HG02981 (cell line): ENCODE data around the gene UVRAG.

Source experiments
- ATAC-seq: cut with Tn5 transposase; IDR thresholded peaks from one replicate; pipeline ENCODE4 v1.9.1; 2021; ENCODE audit warnings: mild to moderate bottlenecking, moderate library complexity; ENCODE audit not compliant: unreplicated experiment

Gene UVRAG

DNA sequence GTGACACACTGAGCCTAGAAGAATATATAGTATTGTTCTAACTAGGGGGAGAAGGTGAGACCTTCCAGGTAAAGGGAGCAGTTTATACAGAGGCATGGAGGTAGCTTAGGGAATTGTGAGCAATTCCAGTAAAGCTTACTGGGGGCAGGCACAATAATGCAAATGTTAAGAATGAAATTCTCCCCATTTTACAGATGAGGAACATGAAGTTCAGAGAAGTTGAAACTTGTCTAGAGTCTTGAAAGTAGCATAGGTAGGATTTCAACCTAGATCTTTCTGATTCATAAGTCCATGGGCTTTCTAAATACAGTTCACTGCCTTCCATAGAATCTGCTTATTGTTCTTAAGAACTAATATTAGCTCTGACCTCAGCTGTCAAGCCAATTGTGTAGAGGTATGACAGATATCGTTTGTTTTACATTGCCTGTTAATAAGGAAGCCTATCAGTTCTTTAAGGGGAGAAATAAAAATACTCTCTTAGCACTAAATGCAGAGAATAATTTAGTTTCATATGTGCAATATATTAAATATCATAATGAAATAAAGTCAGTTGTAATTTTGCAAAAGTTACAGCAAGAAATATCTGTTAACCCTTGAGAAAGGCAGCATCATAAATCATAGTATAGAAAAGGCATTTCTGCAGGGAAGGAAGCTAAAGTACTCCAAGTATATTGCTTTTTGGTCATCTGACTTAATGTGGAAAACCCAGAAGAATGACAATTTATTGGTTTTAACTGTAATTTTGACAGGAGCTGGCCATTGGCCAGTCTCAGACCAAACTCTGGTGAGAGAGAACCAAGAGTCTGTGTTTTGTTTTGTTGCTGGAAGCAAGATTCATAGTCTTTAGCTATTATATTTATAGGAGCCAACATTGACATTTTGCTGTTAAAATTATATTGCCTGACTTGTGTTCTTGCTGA lies 181.8 kb downstream of the UVRAG start:
- ATAC-seq, result no peak

DNA sequence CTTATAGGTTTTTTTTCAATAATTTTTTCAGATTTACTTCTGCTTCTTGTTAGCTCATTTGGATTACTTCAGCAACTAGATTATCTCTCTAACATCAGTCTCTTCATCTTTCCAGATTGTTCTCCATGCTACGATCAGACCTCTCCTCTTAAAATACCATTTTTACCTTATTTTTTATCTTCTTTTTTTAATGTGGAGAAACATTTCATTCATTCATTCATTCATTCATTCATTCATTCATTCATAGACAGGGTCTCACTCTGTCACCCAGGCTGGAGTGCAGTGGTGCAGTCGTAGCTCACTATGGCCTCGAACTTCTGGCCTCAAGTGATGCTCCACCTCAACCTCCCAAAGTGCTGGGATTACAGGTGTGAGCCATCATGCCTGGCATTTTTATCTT lies 189.4 kb downstream of the UVRAG start:
- no peak for ATAC-seq

DNA sequence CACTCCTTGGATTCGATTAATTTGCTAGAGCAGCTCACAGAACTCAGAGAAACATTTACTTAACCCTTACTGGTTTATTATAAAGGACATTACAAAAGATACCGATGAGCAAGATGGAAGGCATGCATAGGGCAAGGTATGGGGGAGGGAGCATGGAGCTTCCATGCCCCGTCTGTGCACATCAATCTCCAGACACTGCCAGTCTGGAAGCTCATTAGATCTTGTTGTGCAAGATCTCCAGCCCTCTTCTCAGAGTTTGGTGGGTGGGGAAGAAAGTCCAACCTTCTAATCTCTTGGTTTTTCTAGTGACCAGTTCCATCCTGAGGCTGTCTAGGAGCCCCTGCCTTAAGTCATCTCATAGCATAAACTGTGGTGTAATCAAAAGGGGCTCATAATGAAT lies 190.7 kb downstream of the UVRAG start:
- ATAC-seq, result no peak

DNA sequence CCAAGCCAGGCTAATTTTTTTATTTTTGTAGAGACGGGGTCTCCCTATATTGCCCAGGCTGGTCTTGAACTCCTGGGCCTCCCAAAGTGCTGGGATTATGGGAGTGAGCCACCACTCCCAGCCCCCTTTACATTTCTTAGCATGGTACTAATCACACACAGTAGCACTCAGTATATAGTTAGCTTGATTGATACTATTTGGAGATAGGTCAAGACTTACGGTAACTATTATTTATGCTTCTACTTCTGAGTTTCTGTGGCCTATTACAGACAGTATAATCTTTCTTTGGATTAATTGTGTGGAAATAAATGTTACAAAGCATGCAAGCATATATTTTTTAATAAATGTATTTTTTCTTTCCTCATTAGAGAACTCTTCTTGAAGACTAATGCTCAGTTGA lies 192.2 kb downstream of the UVRAG start:
- ATAC-seq, result no peak

DNA sequence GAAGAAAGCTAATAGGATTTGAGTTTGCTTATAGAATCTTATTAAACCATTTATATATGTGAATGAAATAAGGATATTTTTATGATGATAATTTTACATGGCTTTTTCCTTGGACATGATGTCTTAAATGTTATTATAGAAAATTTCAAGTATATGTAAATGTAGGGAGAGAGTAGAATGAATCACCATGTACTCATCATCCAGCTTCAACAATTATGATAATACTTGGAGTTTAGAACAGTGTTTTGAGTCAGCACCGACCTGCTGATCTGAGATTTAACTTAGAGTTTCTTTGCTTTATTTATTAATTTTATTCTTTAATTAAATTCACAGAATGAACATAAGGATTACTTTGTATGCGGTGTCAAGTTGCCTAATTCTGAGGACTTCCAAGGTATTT lies 193.5 kb downstream of the UVRAG start:
- no peak for ATAC-seq

DNA sequence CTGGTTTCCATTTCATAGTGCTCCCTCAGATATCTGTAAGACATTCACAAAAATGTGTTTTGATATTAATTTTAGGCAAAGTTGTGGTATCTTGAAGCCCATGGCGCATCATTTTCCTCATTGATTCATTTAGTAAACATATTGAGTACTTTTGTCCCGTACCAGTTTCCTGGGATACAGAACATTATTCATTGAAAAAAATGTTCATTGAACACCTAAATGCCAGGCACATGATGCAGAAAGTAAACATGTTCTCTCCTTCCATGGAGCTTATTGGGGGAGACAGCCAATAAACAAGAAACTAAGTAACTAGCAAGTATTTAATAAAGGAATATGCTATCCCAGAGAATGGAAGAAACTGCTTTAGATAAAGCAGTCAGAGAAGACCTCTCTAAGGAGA lies 195.0 kb downstream of the UVRAG start:
- no peak for ATAC-seq

DNA sequence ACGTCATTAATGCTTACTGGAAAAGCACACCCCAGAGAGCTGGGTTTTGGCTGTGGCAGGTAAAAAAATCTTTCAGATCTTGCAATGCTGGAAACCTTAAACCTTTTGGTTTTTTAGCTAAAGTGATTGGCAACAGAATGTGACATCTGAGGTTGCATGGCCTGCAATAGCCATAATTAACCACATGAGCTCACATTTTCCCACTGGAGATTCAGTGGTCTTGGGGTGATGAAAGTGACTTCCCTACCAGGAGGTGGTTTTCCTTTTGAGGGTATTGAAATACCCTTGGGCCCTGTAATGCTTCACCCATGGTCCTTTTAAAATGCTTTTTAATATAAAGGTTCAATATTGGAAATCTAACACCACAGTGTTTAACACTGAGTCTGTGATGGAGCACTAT lies 198.5 kb downstream of the UVRAG start:
- no peak for ATAC-seq

DNA sequence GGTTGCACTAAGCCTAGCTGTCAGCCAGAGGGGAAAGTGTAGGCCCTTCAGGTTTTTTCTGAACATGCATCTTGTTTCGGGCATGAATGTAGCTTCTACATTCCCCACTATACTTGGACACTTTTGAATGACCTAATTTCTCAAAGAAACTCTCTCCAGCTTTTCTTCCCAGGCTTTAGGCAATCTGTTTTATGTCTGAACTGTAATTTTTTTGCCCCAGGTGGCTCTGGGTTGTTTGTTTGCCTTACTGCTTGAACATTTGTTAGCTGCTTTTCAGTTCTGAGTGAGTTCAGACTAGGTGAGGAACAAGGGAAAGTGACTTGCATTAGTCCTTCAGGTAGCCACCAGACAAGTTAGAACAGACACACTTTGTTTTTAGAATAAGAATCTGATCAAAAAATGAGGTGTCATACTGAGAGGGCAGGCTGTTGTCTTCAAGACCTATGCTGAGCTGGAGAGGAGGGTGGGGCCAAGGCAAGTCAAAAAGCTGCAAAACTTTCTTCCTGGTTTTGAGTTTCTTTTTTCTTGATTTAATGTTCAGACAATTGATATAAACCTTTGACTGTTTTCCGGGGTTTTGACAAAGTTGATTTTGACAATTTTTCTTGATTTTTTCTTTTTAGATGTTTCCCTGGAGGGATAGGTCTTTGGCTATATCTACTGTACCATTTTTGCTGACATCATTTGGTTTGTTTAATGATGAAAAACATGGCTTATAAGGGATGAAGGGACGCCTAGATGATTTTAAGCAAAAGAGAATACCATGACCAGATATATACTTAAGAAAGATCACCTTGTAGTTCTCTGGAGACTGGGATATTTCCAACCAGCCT lies 208.4 kb downstream of the UVRAG start:
- no peak for ATAC-seq

DNA sequence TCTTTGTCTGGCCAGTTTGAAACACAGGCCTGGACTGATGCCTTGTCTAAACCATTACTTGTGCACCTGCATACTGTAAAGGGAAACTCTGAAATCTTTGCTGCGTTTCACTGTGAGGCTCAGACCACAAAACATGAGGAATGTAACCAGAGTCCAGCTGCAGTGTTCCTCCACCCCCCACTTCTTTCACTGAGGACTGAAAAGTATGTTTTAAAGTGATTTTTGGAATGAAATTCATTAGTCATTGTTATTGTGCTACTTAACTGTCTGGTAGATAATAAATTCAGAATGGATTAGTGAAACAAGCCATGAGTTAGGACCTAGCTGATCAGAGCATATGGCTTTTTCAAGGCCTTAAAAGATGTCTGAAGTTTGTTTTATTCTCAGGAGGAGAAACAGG lies 210.1 kb downstream of the UVRAG start:
- no peak for ATAC-seq

DNA sequence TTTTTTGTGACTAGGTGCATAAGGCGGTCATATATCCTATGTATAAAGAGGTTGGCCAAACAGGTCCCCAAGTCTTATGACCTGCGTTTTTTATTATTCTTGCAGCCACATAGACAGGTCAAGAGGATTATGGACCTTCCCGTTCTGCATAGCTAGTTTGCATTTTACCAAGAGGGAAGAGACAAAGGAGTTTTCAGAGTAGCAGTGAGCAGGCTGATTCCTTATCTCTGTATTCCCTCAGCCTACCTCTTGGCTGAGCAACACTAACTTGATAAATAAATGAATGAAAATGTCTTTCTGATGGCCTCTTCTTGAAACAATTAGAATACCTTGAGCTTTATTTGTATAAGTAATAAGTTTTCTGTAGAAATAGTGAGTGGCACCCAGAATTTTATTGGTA lies 210.8 kb downstream of the UVRAG start:
- no peak for ATAC-seq

DNA sequence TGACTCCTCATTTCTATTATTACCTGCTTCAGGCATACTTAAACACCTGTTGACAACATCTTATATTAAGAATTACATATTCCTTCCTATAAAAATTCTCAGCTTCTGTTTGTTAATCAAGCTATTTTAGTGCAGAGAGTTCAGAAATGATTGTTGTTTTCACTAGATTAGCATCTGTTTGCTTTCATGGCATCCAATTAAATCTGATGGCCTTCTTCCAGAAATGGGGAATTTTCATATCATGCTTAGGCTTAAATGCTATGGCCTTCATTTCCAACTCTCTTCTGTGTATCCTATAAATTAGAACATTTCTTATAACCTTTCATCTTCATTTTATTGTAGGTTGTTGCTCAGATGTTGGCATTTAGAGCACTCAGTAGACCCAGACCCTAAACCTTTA lies 211.3 kb downstream of the UVRAG start:
- no peak for ATAC-seq

DNA sequence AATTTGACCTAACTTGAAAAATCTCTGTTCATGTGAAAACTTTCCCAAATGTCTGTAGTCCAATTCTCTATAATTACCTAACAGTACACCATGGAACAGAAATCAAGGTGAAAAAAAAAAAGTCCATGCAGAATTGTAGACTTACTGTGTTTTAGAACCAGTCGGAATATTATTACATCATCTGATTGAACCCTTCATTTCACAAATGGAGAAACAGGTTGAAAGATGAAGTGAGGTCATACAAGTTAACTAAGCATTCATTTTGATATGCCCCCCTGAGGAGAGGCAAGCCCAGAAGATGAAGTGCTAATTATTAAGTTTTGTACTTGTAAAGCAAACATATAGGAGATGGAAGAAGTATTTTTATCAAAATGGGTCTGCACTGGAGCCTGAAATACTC lies 211.9 kb downstream of the UVRAG start:
- no peak for ATAC-seq

DNA sequence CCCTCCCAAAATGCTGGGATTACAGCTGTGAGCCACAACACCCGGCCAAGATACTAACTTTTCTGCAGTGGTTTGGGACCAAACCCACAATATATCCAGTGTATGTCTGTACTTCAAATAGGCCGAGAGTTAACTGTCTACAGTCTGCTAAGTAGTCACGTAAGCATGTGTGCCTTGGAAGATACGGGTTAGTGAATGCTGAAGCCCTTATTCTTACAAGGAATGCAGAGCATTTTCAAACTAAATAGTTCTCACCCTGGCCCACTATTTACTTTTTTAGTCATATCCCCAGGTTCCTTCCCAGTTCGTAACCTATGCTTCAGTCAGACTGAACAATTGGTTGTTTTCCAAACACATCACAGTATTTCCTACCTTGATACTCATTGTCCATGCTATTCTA lies 215.3 kb downstream of the UVRAG start:
- ATAC-seq, result no peak

DNA sequence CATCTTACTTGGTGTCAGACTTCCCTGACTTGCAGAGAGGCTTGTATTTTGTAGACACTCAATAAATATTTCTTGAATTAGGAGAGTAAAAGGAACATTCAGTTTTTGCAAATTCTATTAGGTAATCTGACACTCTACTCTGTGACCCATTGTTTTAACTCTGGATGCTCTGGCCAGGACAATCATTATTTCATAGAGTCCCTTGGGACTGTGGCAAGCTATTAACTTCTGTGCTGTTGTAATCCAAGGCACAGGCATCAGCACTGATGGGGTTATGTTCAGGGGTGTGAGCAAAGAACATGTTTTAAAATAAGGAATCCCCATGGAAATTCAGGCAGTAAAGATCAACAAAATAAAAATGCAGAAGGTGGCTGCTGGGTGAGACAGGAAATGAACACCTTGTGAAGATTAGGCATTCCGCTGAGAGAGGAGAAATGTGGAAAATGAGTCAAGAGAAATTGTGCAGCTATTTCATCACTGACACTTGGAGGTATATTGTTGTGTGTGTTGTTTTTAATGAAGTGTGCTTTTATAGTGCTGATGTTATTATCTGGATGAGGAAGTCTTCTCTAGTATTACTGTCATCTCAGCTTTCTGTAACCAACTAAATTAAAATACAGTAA lies 216.1 kb downstream of the UVRAG start:
- ATAC-seq, result no peak

DNA sequence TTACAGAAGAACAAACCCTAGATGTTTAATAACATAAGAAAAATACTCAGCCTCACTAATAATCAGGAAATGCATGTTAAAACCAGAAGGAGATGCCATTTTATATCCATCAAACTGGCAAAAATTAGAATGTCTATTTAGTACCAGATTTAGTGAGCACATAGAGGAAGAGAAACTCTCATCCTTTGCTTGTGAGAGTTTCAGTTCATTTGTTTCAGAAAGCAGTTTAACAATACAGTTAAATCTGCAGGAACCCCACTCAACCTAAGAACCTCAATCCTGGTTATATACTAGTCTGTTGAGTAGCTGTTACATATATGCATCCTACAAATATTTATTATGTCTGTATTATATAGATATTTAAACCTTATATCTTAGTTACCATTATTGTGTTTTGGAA lies 218.7 kb downstream of the UVRAG start:
- ATAC-seq, result no peak

DNA sequence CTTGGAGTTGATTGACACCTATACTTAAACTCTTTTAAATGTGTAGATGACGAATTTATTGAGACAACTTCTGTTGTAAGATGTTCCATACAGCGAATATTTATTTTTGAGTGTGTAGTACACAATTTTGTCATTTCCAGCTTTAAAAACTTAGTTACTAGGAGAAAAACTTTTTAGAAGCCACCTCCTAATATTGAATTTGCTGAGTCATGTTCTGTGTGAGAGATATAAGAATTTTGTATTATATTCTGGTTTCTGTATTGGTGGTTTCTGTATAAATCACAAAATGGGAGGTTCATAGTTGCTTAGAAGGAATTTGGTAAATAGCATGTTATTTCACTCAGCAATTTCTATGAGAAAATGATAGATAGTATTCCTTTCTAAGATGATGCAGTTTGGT lies 220.0 kb downstream of the UVRAG start:
- ATAC-seq, result no peak

DNA sequence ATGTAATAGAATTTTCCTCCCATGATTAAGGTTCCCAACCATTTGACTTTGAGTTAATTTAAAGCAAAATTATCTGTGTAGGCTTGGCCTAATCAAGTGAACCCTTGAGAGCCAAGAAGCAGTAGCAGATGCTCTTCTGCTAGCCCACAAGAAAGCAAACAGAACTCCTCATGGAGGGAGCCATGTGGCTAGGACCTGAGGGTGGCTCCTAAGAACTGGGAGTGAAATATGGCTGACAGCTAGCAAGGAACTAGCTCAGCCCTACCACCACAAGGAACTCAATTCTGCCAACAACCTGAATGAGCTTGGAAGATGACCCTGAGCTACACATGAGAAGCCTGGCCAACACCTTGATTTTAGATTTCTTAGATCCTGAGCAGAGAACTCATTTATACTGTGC lies 223.6 kb downstream of the UVRAG start:
- no peak for ATAC-seq

DNA sequence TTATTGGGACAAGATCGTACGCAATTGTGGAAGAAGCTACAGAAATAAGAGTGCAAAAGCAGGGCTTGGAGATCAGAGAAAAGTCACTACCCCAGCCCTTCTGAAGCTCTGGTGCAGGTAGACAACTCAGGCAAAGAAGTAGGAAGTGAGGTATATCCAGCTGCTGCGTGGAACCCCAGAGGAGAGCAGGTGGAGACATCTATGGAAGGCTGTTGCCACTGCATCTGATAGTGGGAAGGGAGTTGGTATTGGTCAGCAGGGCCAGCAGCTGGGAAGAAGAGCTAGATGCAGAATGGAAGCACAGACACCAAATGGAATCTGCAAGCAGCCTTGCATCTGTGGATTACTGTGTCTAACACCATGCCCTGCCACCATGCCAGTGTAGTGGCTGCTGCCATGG lies 226.2 kb downstream of the UVRAG start:
- ATAC-seq, result no peak

DNA sequence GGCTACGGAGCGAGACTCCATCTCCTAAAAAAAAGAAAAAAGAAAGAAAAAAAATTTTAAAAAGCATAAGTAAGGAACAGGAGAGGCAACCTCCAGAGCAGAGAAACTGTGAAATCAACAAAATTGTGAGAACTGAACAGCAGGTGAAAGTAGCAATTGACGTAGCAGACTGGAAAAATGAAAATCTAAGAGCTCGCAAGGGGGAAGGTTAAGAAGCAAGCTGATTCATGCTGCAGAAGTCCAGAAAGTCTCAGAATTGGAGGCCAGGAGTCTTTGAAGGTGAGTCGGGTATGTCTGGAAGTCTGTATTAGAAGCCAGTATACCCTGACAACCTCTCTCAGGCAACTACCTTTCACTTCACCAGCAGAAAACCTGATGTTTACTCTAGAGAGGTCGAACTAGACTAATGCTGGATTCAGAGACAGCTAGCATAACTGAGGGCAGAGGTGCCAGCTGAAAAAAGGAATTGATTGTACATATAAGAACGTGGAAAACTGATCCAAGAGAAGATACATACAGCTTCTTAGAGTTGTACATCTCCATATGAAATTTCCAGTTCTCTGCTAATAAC lies 229.8 kb downstream of the UVRAG start:
- ATAC-seq, result no peak

DNA sequence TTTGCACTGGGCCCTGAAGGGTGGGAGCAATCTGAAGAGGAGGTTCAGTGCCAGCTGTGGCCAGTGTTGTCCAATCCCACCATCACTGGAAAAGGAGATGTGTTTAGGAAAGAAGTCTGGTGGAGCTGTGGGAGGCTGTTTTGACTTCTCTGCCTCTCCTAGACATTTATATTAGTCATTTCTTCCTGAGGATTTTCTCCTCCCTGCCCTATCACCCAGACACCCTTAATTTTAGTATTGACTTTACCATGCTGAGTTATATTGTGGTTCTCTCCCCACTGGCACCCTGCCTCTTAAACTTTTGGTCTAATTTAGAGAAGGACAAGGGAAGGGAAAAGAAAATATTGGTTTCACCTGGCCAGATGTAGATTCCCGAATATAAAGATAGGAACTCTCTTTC lies 232.2 kb downstream of the UVRAG start:
- ATAC-seq, result no peak

DNA sequence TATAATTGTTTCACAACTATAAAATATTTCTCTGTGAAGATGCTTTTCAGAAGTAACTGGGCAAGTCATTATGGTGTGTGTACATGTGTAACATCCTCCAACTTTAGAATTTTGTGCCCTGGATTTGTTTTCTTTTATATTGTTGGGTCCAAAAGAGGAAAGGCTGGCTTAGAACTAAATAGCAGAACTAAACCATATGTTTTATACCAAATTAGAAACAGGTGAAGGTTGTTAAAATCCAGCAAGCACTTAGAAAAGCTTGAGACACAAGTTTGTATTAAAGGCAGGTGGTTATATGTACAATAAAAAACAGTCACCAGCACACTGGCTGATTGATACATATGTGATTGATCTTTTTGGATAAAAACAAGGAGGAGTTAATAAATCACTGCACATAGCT lies 232.8 kb downstream of the UVRAG start:
- ATAC-seq, result no peak
